HG02884 (cell line): Measurements from ENCODE around the gene AKR1E2.

Experiments used
- ATAC-seq: cut with Tn5 transposase; IDR thresholded peaks from one replicate; pipeline ENCODE4 v1.9.1; 2021; ENCODE audit warnings: mild to moderate bottlenecking, moderate library complexity; ENCODE audit not compliant: unreplicated experiment

The AKR1E2 gene

DNA sequence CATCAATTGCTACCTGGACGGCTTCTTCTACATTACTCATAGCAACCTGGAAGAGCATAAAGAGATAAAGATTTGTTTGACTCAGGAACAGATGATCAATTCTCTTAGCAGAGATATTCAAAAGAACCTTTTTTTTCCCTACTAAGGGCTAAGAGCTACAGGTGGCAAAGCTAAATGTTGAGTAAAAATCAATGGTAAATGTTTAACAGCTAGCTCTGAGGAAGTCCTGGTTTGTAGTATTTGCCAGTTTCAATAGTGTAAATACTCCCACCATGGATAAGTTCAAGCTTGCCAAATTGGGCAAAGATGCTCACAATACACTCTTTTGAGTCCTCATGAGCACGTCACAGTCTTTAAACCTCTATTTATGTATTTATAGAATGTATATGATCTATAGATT, 64.0 kb downstream of the AKR1E2 start:
- no peak for ATAC-seq

- no peak for ATAC-seq
Measured at GRCh38 chr10:4892681-4893080, 66.7 kb downstream of the AKR1E2 start.

GRCh38 chr10:4894335-4894734, 68.3 kb downstream of the AKR1E2 start:
- ATAC-seq = no peak
